NCI-H1436 (cell line): Measurements from ENCODE around the gene KIN.
"Not testable (repeated sequence)": the region's sequence is repeated elsewhere in the genome, so short reads cannot be mapped to it uniquely, and the experiment has no call there.

Experiments
- DNase-seq: peaks from one replicate; lab custom pipeline; 2025; lab: John Stamatoyannopoulos, UW

KIN gene

GRCh38 chr10:7787857-7788638, at the start of gene KIN, which contains the start of gene ATP5F1C:
KIN (minus strand) TSS chr10:7787993; CDS start chr10:7787933, 60 bp downstream.
ATP5F1C (plus strand) TSS chr10:7788177; CDS start chr10:7788208, 31 bp downstream.
- DNase-seq, result peak; percentile 97

GRCh38 chr10:7836571-7836970, 48.8 kb upstream of the KIN start:
- no peak for DNase-seq

- DNase-seq, result no peak
Measured at GRCh38 chr10:7834262-7834661, 46.5 kb upstream of the KIN start.

GRCh38 chr10:7833210-7833609, 45.4 kb upstream of the KIN start:
- no peak for DNase-seq

GRCh38 chr10:7832060-7832459, 44.3 kb upstream of the KIN start:
- DNase-seq, result no peak

- no peak for DNase-seq
Measured at GRCh38 chr10:7829289-7829834, 41.6 kb upstream of the KIN start.

- no peak for DNase-seq
Measured at GRCh38 chr10:7826971-7827370, 39.2 kb upstream of the KIN start.

GRCh38 chr10:7824251-7824650, 36.5 kb upstream of the KIN start:
- no peak for DNase-seq

- no peak for DNase-seq
Measured at GRCh38 chr10:7819121-7819460, 31.3 kb upstream of the KIN start.

GRCh38 chr10:7818295-7819120, 30.7 kb upstream of the KIN start, which contains the start of gene TAF3:
TAF3 (plus strand) TSS chr10:7818505; CDS start chr10:7818710, 205 bp downstream.
- peak; percentile 93 for DNase-seq

- DNase-seq, result no peak
Measured at GRCh38 chr10:7817984-7818294, 30.1 kb upstream of the KIN start.

- no peak for DNase-seq
Measured at GRCh38 chr10:7817576-7817975, 29.8 kb upstream of the KIN start.

GRCh38 chr10:7813481-7813880, 25.7 kb upstream of the KIN start:
- no peak for DNase-seq

GRCh38 chr10:7811743-7812142, 23.9 kb upstream of the KIN start:
- not testable (repeated sequence) for DNase-seq

GRCh38 chr10:7811000-7811399, 23.2 kb upstream of the KIN start:
- DNase-seq, result no peak

GRCh38 chr10:7810443-7810842, 22.6 kb upstream of the KIN start:
- no peak for DNase-seq

- DNase-seq, result no peak
Measured at GRCh38 chr10:7808686-7809267, 21.0 kb upstream of the KIN start.

- DNase-seq, result no peak
Measured at GRCh38 chr10:7804741-7805140, 16.9 kb upstream of the KIN start.

GRCh38 chr10:7804216-7804615, 16.4 kb upstream of the KIN start:
- DNase-seq, result no peak

- no peak for DNase-seq
Measured at GRCh38 chr10:7802606-7803005, 14.8 kb upstream of the KIN start.

GRCh38 chr10:7797582-7797981, 9.8 kb upstream of the KIN start:
- DNase-seq, result no peak

GRCh38 chr10:7795605-7796004, 7.8 kb upstream of the KIN start:
- no peak for DNase-seq
